Non-pigmented ciliary epithelial cell (primary cell): ENCODE measurements around the gene MPP2.
"Not testable (repeated sequence)": the region's sequence is repeated elsewhere in the genome, so short reads cannot be mapped to it uniquely, and the experiment has no call there.

Experiments used
- DNase-seq: peaks from one replicate; pipeline ENCODE4 v3.0.0-alpha.2; 2010; ENCODE audit warnings: low read depth

The MPP2 gene

GRCh38 chr17:43931062-43931571, 23.8 kb upstream of the MPP2 start:
- DNase-seq = no peak

GRCh38 chr17:43928609-43929008, 21.3 kb upstream of the MPP2 start:
- no peak for DNase-seq

- not testable (repeated sequence) for DNase-seq
These were observed 20.6 kb upstream of the MPP2 start for GRCh38 chr17:43927929-43928328.

GRCh38 chr17:43927060-43927864, 19.9 kb upstream of the MPP2 start:
- no peak for DNase-seq

GRCh38 chr17:43924558-43924957, 17.2 kb upstream of the MPP2 start:
- DNase-seq = no peak

DNA sequence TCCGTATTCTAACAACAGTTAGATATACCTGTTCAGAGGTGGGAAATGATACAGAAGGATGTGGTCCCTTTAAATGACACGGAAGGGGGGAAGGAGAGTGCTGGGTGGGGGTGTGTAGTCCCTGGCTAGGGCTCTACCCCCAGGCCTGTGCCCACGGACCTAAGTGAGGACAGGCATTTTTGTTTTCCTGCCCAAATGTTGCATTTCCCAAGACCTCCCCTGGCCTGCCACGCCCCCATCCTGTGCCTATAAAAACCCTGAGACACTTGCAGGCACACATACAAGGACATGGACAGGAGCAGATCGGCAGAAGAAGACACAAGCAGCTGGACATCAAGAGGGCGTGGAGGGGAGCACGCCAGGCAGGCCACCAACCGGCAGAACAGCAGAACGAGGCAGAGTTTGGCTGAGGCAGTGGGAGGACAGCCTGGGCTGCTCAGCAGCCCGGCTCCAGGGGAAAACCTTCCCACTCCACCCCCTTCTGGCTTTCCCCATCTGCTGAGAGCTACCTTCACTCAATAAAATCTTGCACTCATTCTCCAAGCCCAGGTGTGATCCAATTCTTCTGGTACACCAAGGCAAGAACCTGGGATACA, 13.3 kb upstream of the MPP2 start:
- no peak for DNase-seq

- no peak for DNase-seq
These were observed 10.7 kb upstream of the MPP2 start for GRCh38 chr17:43918026-43918389.

DNA sequence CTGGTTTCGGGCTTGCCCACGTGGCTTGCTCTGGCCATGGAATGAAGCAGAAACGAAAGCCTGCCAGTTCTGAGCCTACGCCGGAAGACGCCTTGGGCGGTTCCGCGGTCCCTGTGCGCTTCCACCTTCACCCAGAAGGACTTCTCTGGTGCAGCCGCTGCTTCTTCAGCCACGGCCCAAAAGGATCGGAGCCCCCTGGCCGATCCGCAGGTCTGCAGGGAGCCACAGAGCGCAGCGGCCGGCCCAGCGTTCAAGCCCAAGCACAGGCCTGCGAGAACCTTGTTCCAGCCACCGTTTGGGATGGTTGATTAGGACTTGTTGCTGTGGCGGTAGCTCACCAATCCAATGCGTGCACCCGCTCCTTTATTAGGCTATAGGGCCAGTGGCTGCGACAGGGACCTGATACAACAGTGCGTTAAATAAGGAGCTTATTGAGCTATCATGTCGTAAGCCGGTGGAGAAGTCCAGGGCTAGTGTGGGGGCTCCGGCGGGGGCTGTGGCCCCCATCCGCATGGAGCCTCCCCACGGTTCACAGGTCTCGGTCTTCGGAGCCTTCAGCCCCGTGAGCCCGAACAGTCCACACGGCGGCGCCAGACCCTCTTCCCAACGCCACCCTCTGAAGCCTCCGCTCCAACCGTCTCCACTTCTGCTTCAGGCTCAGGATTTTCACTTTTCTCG, 10.2 kb upstream of the MPP2 start:
- no peak for DNase-seq

DNA sequence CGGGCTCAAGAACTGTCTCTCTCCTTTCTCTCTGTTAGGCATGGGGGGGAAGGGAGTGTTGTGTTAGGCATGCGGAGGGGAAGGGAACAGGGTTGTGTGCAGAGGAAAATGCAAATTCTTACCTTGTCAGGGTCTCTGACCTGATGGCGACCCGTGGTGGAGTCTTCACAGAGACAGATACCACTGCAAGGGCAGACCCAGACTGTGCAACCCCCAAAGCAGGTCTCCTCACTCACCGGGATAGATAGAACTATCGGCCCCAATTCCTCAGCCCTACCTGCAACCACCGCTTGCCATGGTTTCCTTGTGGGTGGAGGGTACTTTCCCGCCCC, 9.6 kb upstream of the MPP2 start:
- no peak for DNase-seq

DNA sequence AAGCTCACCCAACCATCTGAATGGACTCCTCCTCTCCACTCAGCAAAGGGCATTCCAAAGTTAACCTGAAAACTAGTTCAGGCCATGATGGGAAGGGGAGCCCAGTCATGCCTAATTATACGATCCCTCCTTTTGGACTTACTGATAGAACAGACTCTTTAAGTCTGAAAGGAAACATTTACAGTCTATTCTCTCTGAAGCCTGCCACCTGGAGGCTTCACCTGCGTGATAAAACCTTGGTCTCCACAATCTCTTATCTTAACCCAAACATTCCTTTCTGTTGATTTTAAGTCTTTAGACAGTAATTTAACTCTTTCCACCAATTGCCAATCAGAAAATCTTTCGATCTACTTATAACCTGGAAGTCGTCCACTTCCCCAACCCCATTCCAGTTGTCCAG, 9.0 kb upstream of the MPP2 start:
- DNase-seq = no peak

- DNase-seq = no peak
These were observed 8.2 kb upstream of the MPP2 start for GRCh38 chr17:43915559-43915958.

DNA sequence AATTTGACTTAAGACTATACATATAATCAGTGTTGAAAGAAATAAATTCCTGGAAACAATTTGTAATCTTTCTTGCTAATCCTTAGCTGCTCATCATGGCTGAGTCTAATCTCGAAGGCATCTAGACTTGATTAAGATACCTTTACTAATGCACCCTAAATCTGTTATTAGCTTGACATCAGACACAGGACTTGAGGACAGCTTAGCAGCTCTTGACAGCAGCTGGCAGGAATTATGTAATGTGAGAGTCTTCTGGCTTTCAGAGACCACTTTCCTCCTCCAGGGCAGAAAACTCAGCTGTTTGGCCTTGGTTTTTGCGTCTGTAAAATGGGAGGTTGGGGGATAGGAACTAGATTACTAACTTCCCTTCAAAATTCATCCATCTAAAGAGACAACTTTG, 7.1 kb upstream of the MPP2 start:
- no peak for DNase-seq

DNA sequence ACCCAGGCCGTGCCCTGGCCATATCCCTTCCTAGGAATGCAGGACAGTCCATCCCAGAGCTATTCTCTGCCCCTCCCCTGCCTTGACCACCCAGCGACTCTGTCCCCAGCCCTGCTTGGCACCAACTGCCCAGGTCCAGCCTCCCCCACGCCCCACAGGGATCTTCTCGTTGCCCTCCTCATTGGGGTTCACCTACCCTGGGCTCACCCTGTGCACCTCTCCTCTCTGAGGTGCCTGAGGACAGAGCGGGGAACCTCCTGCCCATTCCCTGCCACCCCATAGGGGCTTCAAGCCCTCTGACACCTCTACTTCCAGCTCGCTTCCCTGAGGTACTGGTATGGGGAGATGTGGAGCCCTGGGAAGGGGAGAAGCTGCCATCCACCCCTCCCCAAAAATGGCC, 6.2 kb upstream of the MPP2 start:
- DNase-seq = no peak

GRCh38 chr17:43912635-43913304, 5.4 kb upstream of the MPP2 start:
- DNase-seq = no peak

DNA sequence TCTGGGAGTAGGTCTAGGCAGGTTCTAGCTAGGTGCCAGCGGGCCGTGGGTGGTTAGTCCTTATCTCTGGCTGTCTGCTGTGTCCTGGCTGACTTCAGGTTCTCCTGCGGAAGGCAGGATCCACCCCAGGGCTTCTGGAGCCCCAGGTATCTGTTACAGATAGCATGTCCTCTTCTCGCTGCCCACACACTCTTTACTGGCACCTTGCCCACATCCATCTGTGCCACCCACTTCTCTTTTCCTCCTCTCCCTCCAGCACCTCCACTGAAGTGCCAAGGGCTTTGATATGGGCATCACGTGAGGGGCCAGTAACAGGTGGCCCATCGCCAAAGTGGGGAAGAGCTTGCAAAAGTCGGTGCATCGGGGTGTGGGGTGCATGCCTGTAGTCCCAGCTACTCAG, 4.6 kb upstream of the MPP2 start:
- DNase-seq = no peak

DNA sequence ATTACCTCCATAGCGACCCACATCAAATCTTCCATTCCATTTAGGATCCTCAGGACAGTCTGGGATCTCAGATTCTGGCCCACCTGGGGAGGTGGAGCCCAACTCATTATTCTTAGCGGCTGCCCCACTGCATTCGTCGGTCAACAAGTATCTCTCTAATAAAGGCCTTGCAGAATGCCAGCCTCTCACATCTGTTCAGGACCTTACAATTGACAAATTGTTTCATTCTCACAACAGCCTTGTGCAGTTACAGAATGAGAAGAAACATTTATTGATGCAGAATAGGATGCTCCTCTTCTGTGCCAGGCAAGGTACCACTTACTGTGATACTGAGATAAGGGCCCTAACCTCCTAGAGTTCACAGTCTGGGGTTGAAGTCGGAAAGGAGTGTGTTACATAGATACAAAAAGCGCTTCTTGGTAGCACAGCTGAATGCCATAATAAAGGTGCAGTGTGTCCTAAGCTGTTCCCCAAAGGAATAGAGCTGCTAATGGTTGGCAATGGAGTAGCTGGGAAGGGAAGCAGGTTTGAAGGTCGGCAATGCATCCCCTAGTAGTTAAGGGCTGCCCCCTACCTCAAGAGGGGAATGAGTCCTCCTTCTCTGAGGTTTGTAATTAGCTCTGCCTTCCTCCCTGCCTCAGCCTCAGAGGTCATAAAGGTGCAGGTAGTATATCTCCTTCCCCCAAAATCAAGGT, 2.3 kb upstream of the MPP2 start:
- DNase-seq = no peak

DNA sequence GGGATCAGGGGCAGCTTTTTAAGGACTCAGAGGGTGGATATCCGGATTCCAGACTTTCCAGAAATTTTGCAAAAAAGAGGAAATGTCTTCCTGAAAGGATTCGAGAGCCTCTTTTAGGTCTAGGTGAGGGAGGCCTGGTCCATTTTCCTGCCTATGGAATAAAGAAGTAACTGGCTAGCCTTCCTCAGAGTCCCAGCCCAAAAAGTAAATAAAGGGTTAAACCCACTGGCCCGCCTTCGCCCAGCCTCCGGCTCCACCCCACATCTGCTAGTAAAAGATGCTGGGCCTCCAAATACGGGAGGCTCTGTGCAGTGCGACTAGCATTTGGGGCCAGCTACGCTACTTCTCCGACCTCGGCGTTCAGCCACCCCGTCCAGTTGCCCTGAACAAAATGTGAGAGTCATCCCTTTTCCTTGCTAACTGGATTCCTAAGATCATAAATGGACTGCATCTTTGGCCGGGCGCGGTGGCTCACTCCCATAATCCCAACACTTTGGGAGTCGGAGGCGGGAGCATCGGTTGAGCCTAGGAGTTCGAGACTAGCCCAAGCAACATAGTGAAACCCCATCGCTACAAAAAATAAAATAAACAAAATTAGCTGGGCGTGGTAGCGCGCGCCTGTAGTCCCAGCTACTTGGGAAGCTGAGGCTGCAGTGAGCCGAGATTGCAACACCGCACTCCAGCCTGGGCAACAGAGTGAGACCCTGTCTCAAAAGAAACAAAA, 824 bp upstream of the MPP2 start:
- DNase-seq = no peak

DNA sequence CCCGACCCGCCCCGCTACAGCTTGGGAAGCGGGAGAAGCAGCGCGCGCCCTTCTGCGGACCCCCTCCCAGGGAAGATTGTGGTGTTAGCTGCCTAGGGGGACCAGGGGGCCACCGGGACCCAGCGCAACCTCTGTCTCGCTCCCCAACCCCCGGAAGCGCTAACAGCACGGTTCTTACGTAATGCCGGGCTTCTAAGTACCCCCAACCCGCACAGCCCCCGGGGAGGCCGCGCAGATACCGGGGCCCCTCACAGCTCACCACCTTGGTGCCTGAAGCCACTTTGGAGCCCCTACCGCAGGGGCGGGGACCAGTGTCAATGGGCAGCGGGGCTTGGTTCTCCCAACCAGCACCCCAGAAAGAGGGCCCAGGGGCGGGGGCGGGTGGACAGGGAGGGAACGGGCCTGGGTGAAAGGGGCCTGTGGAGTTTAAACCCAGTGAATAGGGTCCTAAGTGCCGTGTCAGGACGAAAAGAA, 348 bp downstream of the MPP2 start:
- DNase-seq = no peak

- DNase-seq = no peak
These were observed 1.1 kb downstream of the MPP2 start for GRCh38 chr17:43905985-43906852.

DNA sequence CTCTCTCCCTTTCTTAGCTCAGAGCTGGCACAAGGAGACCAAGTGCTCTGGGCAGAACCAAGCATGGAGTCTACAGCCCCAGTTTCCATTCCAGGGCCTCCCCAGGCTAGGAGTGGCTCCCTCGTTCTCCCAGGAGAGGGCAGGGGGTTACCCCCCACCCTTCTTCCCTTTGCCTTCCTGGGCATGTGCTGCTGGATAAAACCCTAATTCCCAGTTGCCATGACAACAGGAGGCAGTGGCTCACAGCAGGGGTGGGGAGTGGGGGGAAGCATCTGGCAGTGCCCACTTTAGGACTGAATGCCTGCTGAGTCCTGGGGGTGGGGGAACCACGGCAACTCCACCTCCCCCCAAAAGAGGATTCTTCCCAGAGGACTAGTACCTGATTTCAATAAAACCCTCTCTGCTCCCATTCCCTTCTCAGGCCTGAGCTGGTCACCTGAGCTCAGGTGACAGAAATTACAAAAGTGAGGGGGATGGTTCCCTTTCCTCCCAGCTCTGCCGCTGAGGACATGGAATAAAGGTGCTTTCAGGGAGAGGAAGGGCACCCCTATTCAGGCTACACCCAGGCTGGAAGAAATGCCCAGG, 1.8 kb downstream of the MPP2 start:
- no peak for DNase-seq
